Measurements from ENCODE around the gene LRRC4.

GRCh38 chr7:128076196-128076795 lies 45.1 kb upstream of the LRRC4 start:
- TF ChIP-seq CTCF (IDR thresholded peaks at IDR 0.05), result no peak
- TF ChIP-seq ZFX (IDR thresholded peaks at IDR 0.05; ENCODE audit: borderline replicate concordance), result no peak
